Peyer's patch (tissue), 4 donors: ENCODE results near the gene C8B. TPM values are rescaled to one million over a fixed set of nuclear protein-coding genes. Genes with fewer than 3 reads are reported as not detected.

ENCODE experiments used
- DNase-seq, 3 donors: peaks; one replicate each; pipeline ENCODE4 v3.0.0-alpha.2; 2017 to 2019
- H3K27ac ChIP-seq, 4 donors: fragments of 200-600 bp; sonication (generic); one replicate each; pipeline ENCODE4 v1.5.1; 2016 to 2019
- H3K27me3 ChIP-seq, 2 donors: fragments of 200-600 bp; sonication (generic); one replicate each; pipeline ENCODE4 v1.5.1; 2019
- H3K36me3 ChIP-seq, 3 donors: fragments of 200-600 bp; sonication (generic); one replicate each; pipeline ENCODE4 v1.5.1; 2016 to 2019
- H3K4me1 ChIP-seq, 4 donors: fragments of 200-600 bp; sonication (generic); one replicate each; pipeline ENCODE4 v1.5.1; 2016 to 2019
- H3K4me3 ChIP-seq, 4 donors: fragments of 200-600 bp; sonication (generic); 1 replicate in 3 of 4; 2 replicates in 1 of 4; pipeline ENCODE4 v1.5.1; 2016 to 2019; ENCODE audit warnings: mild to moderate bottlenecking in 1 of 4
- H3K9me3 ChIP-seq, 4 donors: fragments of 200-600 bp; sonication (generic); one replicate each; pipeline ENCODE4 v1.5.1; 2016 to 2019; ENCODE audit warnings: mild to moderate bottlenecking in 1 of 4
- POLR2A ChIP-seq, 2 donors: fragments of 450-650 bp; IDR thresholded peaks; one replicate each; pipeline ENCODE4 v1.5.1; 2017; ENCODE audit warnings: antibody characterized with exemption in 2 of 2, mild to moderate bottlenecking in 2 of 2, moderate library complexity in 2 of 2
- total RNA-seq, 4 donors: library from RNA; depleted of rRNA; stranded (reverse); fragments of >200 nt; gene quantifications; one replicate each; pipeline ENCODE4 v1.1.0, GENCODE V29; 2016
- TF ChIP-seq, protein P1 (sequence below), 6 experiments: fragments of 450-650 bp in 4 of 6; fragments of 200-600 bp in 2 of 6; sonication (generic) in 1 of 6; IDR thresholded peaks; one replicate each; pipeline ENCODE4 v1.5.1; 2017 to 2019; ENCODE audit warnings: antibody characterized with exemption in 6 of 6, mild to moderate bottlenecking in 3 of 6, moderate library complexity in 1 of 6

The C8B gene
- total RNA-seq, 4 donors from 2014 or later, result not detected

DNA sequence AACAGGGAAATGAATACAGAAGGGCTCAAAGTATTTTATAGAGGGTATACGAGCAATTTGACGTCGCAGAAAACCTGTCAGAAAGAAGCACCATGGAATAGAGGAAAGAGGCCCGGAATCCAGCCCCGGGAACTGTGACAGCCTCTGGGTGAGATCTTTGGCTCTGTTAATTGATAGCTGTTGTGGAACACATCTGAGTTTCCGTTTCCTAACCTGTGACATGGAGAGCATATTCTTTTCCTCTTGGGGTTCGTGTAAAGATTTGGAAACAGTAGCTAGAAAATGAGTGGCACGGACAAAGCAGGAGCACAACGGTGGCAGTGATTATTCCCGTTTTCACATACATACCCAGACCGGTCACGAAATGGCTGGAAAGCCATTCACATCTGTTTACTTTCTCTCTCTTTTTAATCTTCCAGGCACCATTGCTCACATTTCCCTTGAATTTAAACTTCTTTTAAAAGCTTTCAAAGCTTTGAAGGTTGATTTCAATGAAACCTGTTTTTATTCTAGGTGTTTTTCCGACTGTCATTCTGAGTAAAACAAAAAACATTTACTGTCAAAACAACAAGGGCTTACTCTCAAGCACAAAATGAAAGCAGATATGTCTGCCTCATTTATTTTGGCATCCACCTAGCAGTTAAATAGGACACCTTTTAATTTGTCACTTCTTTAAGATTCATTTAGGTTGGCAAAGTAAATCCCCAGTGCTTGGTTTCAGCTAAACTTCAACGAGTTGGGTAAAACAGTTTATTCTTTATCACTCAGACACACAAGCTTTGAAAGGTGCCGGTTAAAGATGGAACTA, 26.7 kb upstream of the C8B start:
- H3K27ac ChIP-seq, result no peak overlapping the region
- no peaks in the 10 kb centered on the region for H3K4me1 ChIP-seq
- no peaks in the 10 kb centered on the region for H3K9me3 ChIP-seq
- no peak for DNase-seq
- no peaks in the 10 kb centered on the region for H3K36me3 ChIP-seq
- no peaks in the 10 kb centered on the region for H3K27me3 ChIP-seq
- TF ChIP-seq POLR2A (IDR thresholded peaks at IDR 0.05), result no peak
- TF ChIP-seq, protein P1, sequence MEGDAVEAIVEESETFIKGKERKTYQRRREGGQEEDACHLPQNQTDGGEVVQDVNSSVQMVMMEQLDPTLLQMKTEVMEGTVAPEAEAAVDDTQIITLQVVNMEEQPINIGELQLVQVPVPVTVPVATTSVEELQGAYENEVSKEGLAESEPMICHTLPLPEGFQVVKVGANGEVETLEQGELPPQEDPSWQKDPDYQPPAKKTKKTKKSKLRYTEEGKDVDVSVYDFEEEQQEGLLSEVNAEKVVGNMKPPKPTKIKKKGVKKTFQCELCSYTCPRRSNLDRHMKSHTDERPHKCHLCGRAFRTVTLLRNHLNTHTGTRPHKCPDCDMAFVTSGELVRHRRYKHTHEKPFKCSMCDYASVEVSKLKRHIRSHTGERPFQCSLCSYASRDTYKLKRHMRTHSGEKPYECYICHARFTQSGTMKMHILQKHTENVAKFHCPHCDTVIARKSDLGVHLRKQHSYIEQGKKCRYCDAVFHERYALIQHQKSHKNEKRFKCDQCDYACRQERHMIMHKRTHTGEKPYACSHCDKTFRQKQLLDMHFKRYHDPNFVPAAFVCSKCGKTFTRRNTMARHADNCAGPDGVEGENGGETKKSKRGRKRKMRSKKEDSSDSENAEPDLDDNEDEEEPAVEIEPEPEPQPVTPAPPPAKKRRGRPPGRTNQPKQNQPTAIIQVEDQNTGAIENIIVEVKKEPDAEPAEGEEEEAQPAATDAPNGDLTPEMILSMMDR (IDR thresholded peaks at IDR 0.05), result no peak
- H3K4me3 ChIP-seq, result no peak overlapping the region

DNA sequence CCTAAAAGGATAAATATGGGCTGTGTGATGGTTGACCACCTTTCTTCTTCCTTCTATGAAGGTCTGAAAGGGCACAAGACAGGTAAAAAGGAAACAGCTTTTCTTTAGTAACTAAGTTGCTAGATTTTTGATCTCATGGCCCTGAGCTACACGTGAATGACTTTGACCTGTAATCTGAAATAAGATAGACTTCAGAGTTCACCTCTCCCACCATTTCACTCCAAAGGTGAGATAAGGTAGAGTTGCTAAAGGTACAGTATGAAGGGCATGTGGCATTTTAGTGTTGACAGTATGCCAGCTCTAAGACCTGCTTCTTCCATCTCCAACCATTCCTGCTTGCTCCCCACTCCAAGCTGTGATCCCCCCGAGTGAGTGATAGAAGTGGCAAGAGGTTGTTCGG, 25.8 kb upstream of the C8B start:
- DNase-seq, result no peak
- no peaks in the 10 kb centered on the region for H3K27me3 ChIP-seq
- no peaks in the 10 kb centered on the region for H3K9me3 ChIP-seq
- TF ChIP-seq POLR2A (IDR thresholded peaks at IDR 0.05), result no peak
- TF ChIP-seq, protein P1 (IDR thresholded peaks at IDR 0.05), result no peak
- H3K27ac ChIP-seq, result no peak overlapping the region
- no peaks in the 10 kb centered on the region for H3K4me1 ChIP-seq
- H3K4me3 ChIP-seq, result no peak overlapping the region
- no peaks in the 10 kb centered on the region for H3K36me3 ChIP-seq

DNA sequence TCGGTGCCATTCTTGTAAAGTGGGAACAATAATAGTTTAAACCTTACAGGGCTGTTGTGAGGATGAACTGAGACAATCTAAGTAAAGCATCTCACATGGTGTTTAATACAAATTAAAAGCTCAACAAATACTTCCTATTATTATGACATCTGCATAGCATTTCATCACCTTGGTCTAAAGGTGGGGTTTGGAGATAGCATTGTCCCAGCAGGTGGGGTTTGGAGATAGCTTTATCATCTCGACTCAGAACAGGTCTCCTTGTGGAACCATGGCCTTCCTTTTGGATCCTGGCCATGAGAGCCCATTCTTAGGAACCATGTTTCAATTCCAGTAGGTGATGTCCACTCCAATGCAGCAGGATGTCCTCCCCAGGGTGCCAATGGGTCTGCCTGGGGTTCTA, 20.6 kb upstream of the C8B start:
- H3K27ac ChIP-seq, result no peak overlapping the region
- TF ChIP-seq POLR2A (IDR thresholded peaks at IDR 0.05), result no peak
- TF ChIP-seq, protein P1 (IDR thresholded peaks at IDR 0.05), result no peak
- no peaks in the 10 kb centered on the region for H3K27me3 ChIP-seq
- H3K4me1 ChIP-seq, result no peaks in the 10 kb centered on the region
- no peaks in the 10 kb centered on the region for H3K9me3 ChIP-seq
- no peaks in the 10 kb centered on the region for H3K36me3 ChIP-seq
- no peak overlapping the region for H3K4me3 ChIP-seq
- no peak for DNase-seq

GRCh38 chr1:56985857-56986256, 20.0 kb upstream of the C8B start:
- no peaks in the 10 kb centered on the region for H3K4me1 ChIP-seq
- no peak overlapping the region for H3K27ac ChIP-seq

DNA sequence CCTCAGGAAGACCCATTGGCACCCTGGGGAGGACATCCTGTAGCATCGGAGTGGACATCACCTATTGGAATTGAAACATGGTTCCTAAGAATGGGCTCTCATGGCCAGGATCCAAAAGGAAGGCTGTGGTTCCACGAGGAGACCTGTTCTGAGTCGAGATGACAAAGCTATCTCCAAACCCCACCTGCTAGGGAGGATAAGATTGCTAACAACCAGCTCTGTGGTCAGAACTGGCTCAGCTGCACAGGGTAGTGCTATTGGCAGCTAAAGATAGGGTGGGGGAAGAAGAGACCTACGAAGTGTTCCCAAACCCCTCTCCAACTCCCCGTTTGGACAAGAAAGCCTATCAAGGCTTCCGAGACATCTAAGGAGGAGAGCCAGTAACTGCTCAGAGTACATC, 17.7 kb upstream of the C8B start:
- TF ChIP-seq POLR2A (IDR thresholded peaks at IDR 0.05), result no peak
- TF ChIP-seq, protein P1 (IDR thresholded peaks at IDR 0.05), result no peak
- Histone ChIP-seq H3K36me3 (no peaks in the 10 kb centered on the region), H3K27ac (no peak overlapping the region), H3K4me3 (no peak overlapping the region), H3K27me3 (no peaks in the 10 kb centered on the region), H3K4me1 (no peaks in the 10 kb centered on the region), H3K9me3 (no peaks in the 10 kb centered on the region)
- no peak for DNase-seq

More at GRCh38 chr1:56985857-56986256, 20.0 kb upstream of the C8B start:
- DNase-seq, result no peak
- Histone ChIP-seq H3K27me3 (no peaks in the 10 kb centered on the region), H3K9me3 (no peaks in the 10 kb centered on the region), H3K36me3 (no peaks in the 10 kb centered on the region), H3K4me3 (no peak overlapping the region)
- TF ChIP-seq, protein P1 (IDR thresholded peaks at IDR 0.05), result no peak
